Skeletal muscle tissue (tissue), 4 donors: ENCODE measurements around the gene XPR1. TPM values are rescaled to one million over a fixed set of nuclear protein-coding genes. Genes with fewer than 3 reads are reported as not detected.

Experiments used
- H3K27ac ChIP-seq: one replicate; pipeline ENCODE4 v1.7.0; 2013; ENCODE audit warnings: mild to moderate bottlenecking, low read depth, low read length, inconsistent platforms
- H3K27me3 ChIP-seq, 3 donors: one replicate each; pipeline ENCODE4 v1.7.0; 2013; ENCODE audit warnings: low read length in 3 of 3; ENCODE audit not compliant: control insufficient read depth in 3 of 3, insufficient read depth in 3 of 3
- H3K36me3 ChIP-seq, 3 donors: one replicate each; pipeline ENCODE4 v1.7.0; 2013; ENCODE audit warnings: low read length in 3 of 3; ENCODE audit not compliant: control insufficient read depth in 3 of 3, insufficient read depth in 3 of 3
- H3K4me1 ChIP-seq, 3 donors: one replicate each; pipeline ENCODE4 v1.7.0; 2013; ENCODE audit warnings: low read length in 3 of 3, mild to moderate bottlenecking in 3 of 3; ENCODE audit not compliant: control insufficient read depth in 3 of 3, insufficient read depth in 3 of 3
- H3K4me3 ChIP-seq, 3 donors: one replicate each; pipeline ENCODE4 v1.7.0; 2013; ENCODE audit warnings: low read length in 3 of 3
- H3K9ac ChIP-seq, 3 donors: one replicate each; pipeline ENCODE4 v1.7.0; 2013; ENCODE audit warnings: low read length in 3 of 3, mild to moderate bottlenecking in 3 of 3, moderate library complexity in 2 of 3, low read depth in 1 of 3
- H3K9me3 ChIP-seq, 3 donors: one replicate each; pipeline ENCODE4 v1.7.0; 2013; ENCODE audit warnings: low read length in 3 of 3; ENCODE audit not compliant: control insufficient read depth in 3 of 3
- total RNA-seq: library from RNA; depleted of rRNA; stranded (reverse); fragments of >200 nt; gene quantifications from one replicate; pipeline ENCODE4 v1.2.3, GENCODE V29; 2014
- donor health status: Osteomylitis.

Gene XPR1
- total RNA-seq, 1 donor from 2014 or later, result 13.0 TPM

- no peak overlapping the region for H3K9ac ChIP-seq
- no peaks in the 10 kb centered on the region for H3K27me3 ChIP-seq
- H3K4me3 ChIP-seq, result no peak overlapping the region
- no peaks in the 10 kb centered on the region for H3K4me1 ChIP-seq
- peaks cover 0 to 11% (median 0%) of the 10 kb centered on the region in 3 donors for H3K36me3 ChIP-seq
- H3K9me3 ChIP-seq, result no peaks in the 10 kb centered on the region
- H3K27ac ChIP-seq, result no peak overlapping the region
Measured at GRCh38 chr1:180837020-180837419, 205.2 kb downstream of the XPR1 start.

DNA sequence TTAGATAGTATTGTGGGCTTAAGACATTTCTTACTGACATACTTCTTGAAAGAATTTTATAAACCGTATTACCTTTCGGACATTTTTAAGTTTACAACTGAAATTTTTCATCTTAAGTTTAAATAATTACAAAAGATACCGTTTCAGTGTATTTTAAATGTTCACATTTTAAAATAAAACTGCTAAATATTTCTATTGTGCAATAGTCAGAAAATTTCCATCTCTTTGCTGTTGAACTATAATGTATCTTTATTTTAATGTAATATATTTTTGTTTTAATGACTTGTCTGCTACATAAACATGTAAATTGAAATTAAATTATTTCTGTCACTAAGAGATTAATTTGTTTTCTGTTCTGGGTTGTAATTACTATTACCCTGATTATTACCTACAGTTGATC is 206.7 kb downstream of the XPR1 start:
- Histone ChIP-seq H3K27ac (no peak overlapping the region), H3K9me3 (no peaks in the 10 kb centered on the region), H3K4me1 (no peaks in the 10 kb centered on the region), H3K27me3 (no peaks in the 10 kb centered on the region), H3K4me3 (no peak overlapping the region), H3K36me3 (peaks cover 0 to 13% (median 0%) of the 10 kb centered on the region in 3 donors), H3K9ac (no peak overlapping the region)

DNA sequence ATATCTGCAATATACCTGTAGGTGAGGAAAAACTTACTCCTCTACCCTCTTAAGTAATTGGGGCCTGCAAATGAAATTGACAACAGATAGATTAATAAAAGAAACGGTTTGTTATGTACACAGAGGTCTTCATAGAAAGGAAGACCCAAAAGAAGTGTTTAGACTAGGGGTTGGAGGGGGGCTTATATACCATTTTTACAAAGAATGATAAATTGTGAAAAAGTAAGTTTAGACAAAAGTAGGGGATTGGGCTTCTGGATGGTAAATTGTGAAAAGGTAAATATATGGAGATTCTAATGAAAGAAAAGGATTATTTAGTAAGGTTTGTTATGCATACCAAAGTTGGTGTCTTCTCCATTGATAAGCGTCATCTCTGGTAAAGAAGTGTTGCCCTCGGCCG is 207.7 kb downstream of the XPR1 start:
- no peak overlapping the region for H3K27ac ChIP-seq
- no peak overlapping the region for H3K9ac ChIP-seq
- no peaks in the 10 kb centered on the region for H3K9me3 ChIP-seq
- H3K36me3 ChIP-seq, result peaks cover 0 to 12% (median 0%) of the 10 kb centered on the region in 3 donors
- H3K27me3 ChIP-seq, result no peaks in the 10 kb centered on the region
- H3K4me3 ChIP-seq, result no peak overlapping the region
- no peaks in the 10 kb centered on the region for H3K4me1 ChIP-seq

- Histone ChIP-seq H3K4me3 (no peak overlapping the region), H3K9me3 (no peaks in the 10 kb centered on the region), H3K36me3 (peaks cover 0 to 3% (median 0%) of the 10 kb centered on the region in 3 donors), H3K27me3 (no peaks in the 10 kb centered on the region), H3K4me1 (no peaks in the 10 kb centered on the region), H3K27ac (no peak overlapping the region), H3K9ac (no peak overlapping the region)
Measured at GRCh38 chr1:180841415-180841814, 209.6 kb downstream of the XPR1 start.

- Histone ChIP-seq H3K4me3 (no peak overlapping the region), H3K27me3 (no peaks in the 10 kb centered on the region), H3K9ac (no peak overlapping the region), H3K27ac (no peak overlapping the region), H3K9me3 (no peaks in the 10 kb centered on the region), H3K36me3 (peaks cover 0 to 2% (median 0%) of the 10 kb centered on the region in 3 donors), H3K4me1 (no peaks in the 10 kb centered on the region)
Measured at GRCh38 chr1:180842052-180842451, 210.2 kb downstream of the XPR1 start.

- Histone ChIP-seq H3K9ac (no peak overlapping the region), H3K27ac (no peak overlapping the region), H3K4me3 (no peak overlapping the region), H3K36me3 (peaks cover 0 to 2% (median 0%) of the 10 kb centered on the region in 3 donors), H3K4me1 (no peaks in the 10 kb centered on the region), H3K27me3 (no peaks in the 10 kb centered on the region), H3K9me3 (no peaks in the 10 kb centered on the region)
Measured at GRCh38 chr1:180842491-180843275, 210.9 kb downstream of the XPR1 start.

DNA sequence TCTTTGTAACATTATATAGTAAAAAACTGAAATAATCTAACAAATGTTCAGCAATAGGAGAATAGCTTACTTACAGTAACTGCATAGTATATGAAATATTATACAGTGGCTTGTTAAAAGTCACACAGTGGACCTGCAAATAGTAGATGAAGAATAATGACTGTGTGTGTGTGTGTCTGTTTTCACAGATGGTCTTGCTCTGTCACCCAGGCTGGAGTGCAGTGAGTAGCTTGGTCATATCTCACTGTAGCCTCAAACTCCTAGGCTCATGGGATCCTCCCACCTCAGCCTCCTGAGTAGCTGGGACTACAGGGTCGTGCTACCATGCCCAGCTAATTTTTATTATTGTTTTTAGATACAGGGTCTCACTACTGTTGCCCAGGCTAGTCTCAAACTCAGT is 213.5 kb downstream of the XPR1 start:
- Histone ChIP-seq H3K36me3 (peaks cover 0 to 2% (median 0%) of the 10 kb centered on the region in 3 donors), H3K4me1 (no peaks in the 10 kb centered on the region), H3K9me3 (no peaks in the 10 kb centered on the region), H3K27me3 (no peaks in the 10 kb centered on the region), H3K9ac (no peak overlapping the region), H3K27ac (no peak overlapping the region), H3K4me3 (no peak overlapping the region)

DNA sequence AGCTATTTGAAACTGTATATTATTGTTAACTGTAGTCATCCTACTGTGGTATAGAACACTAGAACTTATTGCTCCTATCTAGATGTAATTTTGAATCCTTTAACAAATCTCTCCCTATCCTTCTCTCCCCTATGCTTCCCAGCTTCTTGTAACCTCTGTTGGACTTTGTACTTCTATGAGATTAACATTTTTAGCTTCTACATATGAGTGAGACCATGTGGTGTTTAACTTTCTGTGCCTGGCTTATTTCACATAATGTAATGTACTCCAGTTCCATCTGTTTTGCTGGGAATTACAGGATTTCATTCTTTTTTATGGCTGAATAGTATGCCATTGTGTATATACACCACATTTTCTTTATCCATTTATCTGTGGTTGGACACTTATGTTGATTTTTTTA is 216.4 kb downstream of the XPR1 start:
- Histone ChIP-seq H3K4me3 (no peak overlapping the region), H3K4me1 (no peaks in the 10 kb centered on the region), H3K9me3 (no peaks in the 10 kb centered on the region), H3K36me3 (no peaks in the 10 kb centered on the region), H3K9ac (no peak overlapping the region), H3K27me3 (no peaks in the 10 kb centered on the region), H3K27ac (no peak overlapping the region)

GRCh38 chr1:180849031-180849775 is 217.4 kb downstream of the XPR1 start:
- Histone ChIP-seq H3K4me3 (no peak overlapping the region), H3K27me3 (no peaks in the 10 kb centered on the region), H3K9me3 (no peaks in the 10 kb centered on the region), H3K4me1 (no peaks in the 10 kb centered on the region), H3K36me3 (no peaks in the 10 kb centered on the region), H3K27ac (no peak overlapping the region), H3K9ac (no peak overlapping the region)
